HG02571 (cell line): Measurements from ENCODE around the gene ACAP2.
"Not testable (repeated sequence)": the region's sequence is repeated elsewhere in the genome, so short reads cannot be mapped to it uniquely, and the experiment has no call there.

Source experiments
- ATAC-seq: cut with Tn5 transposase; IDR thresholded peaks from one replicate; pipeline ENCODE4 v1.9.1; 2021; ENCODE audit warnings: mild to moderate bottlenecking, moderate library complexity; ENCODE audit not compliant: unreplicated experiment

Gene ACAP2

GRCh38 chr3:195297446-195297845 is 145.4 kb downstream of the ACAP2 start:
- ATAC-seq: no peak

DNA sequence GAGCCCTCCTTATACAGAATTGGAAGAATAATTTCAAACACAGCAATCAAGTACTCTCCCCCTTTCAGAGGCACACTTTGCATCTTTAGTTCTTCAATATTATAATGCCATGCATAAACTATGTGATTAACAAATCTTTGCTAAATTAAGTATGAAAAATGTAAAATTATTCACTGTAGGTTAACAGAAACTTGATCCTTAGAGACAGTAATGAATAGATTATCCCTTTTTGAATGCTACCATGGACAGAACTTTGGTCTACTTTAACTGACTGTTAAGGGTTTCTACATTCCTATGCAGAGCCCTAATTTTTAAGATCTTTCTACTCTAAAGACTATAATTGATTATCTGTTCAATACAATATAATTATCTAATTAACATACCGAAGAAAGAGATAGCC is 146.2 kb downstream of the ACAP2 start:
- ATAC-seq: no peak

- no peak for ATAC-seq
These were observed 151.7 kb downstream of the ACAP2 start for GRCh38 chr3:195291121-195291520.

DNA sequence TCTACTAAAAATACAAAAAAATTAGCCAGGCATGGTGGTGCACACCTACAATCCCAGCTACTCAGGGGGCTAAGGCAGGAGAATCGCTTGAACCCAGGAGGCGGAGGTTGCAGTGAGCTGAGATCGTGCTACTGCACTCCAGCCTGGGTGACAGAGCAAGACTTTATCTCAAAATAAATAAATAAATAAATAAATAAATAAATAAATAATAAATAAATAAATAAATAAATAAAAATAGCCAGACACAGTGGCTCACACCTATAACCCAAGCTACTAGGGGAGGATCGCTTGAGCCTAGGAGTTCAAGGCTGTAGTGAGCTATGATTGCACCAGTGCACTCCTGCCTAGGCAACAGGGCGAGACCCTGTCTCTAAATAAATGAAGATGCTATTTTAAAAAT is 152.2 kb downstream of the ACAP2 start:
- ATAC-seq: not testable (repeated sequence)

GRCh38 chr3:195286115-195286872 is 156.5 kb downstream of the ACAP2 start:
- ATAC-seq: no peak

DNA sequence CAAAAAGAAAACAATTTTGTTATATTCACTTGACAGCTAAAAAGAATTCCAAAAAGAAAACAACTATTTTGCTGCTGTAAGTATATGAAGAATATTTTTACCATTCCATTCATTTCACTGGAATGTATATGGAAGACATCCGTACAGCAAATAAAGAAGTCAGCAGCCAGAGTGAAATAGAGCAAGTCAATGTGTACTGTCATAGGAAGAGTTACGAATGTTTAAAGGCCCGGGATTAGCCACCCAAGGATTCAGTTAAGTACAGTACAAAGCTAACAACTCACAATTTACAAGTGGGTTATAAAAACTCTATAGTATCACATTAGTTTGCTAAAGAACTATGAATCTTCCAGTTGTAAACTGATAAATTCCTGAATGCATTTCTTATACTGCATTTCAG is 157.4 kb downstream of the ACAP2 start:
- no peak for ATAC-seq

DNA sequence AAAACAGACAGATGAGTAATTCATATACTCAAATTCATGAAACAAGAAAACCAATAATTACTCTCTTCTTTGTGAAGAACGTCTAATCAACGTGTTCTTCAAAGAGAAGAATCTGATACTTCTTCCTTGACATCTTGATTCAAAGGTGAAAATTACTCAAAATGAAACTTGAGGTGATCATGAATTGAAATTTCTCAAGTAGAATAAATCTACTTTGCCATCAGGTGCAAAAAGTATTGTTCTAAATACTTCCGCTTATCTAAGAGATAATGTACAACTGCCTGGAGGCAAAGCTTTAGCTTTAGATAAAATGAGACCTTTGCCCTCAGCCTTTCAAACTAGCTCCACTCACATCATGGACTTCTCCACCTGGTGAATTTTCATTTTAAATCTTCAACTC is 158.0 kb downstream of the ACAP2 start:
- ATAC-seq: no peak

DNA sequence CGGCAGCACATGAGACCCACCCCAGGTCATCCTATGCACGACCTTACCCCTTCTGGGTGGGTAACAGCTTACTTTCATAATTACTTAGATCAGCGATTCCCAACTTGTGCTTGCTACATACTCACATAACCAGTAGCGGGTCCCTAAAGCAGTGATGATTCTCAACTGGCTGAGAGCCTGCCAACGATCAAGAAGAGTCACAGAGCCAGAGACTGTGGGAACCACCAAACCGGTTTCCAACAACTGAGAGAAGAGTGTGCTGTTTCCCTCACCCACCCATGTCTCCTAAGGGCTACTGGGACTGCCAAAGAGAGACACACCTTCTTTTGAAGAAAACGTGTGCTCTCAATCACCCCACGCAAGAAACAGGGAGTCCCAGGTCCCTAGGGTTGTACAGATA is 159.9 kb downstream of the ACAP2 start:
- no peak for ATAC-seq

- ATAC-seq: no peak
These were observed 168.4 kb downstream of the ACAP2 start for GRCh38 chr3:195274259-195274966.

DNA sequence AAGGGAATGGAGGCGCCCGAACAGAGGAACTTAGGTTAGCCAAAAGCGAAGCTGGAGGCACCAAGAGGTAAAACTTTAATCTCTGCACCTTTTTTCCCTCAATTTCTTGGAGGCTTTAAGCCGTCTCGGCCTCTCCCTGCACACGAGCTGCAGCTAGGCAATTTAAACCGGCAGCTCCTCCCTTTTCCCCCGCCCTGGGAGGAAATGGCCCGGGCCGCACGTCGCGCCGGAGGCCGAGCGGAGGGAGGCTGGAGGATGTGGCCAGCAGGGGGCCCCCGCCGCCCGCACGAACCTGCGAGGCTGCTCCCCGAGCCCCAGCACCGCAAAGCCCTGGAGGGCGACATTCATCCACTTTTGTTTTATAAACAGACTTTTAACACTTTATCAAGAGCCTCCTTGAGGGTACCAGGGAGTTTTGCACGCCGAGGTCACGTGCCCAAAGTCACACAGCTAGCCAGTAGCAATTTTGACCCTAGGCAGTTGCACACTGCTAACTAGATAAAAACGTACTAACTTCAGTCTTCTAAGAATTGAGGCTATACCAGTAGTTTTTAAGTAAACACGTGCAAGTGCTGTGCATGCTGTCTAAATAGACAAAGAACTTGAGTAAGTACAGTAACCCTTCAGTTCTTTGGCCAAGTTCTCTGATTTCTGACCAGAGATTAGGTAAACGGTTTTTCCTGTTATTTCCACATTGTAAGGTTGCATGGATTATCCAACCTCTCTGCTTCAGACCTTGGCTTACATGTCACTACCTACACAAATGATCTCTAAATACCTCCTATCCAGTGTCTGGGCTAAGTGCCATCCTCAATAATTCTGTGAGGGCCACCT is 171.2 kb downstream of the ACAP2 start:
- ATAC-seq: peak; percentile 67

GRCh38 chr3:195270817-195271409 is 171.9 kb downstream of the ACAP2 start, which contains the start of gene XXYLT1:
TSS of gene XXYLT1 (minus strand) at chr3:195271159. CDS start at chr3:195271058, 101 bp downstream.
- peak; percentile 87 for ATAC-seq

DNA sequence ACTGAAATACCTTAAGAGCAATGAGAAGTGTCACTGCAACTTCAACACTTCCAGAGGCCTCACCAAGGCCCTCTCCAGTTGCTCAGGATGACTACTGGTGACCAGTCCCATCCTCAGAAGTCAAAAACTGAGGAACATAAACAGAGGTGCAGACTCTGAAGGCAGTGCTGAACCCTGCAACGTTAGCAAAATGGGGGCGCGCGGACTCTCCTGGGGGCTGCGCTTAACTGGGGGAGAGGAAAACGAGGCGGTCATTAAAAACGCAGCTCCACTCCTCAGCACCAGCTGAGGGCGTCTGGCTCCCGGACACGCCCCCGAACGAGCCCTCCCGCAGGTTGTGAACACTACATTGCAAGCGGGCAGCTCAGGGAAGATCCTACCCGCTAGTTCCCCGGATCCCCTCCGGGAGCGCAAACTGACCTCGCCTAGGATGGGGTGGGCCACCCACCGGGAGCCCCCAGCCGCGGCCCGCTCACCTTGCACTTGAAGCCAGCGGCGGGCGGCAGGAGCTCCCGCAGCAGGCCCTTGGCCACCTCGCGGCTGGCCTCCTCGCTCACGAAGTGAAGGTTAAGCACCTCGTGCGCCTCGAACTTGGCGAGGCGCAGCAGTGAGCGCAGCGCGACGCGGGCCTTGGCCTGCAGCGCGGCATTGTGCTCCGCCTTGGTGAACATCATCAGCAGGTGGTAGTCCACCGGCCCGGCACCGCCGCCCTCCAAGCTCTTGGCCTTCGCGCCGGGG is 172.6 kb downstream of the ACAP2 start:
- no peak for ATAC-seq

DNA sequence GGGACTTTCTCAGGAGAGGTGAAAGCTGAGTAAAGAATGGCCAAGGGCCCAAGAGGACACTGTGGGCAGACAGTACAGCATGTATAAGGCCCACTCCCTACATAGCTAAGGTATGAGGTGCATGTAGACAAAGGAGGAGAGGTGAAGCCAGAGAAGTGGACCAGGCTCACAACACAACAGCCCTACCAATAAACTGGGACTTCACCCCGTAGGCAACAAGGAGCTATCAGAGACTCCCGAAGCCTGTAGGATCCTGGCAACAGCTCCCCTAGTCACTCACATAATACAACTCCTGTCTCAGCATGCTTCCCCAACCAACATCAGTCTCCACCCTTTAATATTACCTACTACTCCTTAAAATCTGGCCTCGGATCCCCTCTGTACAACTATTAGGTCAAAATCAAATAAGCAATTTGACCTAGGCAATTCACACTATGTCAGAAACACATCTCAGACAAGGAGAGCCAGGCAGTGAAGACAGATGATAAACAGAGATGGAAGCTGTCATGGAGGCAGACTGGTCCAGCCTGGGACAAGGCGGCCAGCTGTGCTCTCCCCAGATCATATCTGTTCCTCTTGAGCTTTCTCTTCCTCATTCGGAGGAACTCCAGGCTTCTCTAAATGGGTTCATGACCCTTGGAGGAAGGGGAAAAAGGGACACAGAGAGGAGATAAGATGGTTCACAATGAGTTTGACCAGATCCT is 173.3 kb downstream of the ACAP2 start:
- ATAC-seq: no peak

DNA sequence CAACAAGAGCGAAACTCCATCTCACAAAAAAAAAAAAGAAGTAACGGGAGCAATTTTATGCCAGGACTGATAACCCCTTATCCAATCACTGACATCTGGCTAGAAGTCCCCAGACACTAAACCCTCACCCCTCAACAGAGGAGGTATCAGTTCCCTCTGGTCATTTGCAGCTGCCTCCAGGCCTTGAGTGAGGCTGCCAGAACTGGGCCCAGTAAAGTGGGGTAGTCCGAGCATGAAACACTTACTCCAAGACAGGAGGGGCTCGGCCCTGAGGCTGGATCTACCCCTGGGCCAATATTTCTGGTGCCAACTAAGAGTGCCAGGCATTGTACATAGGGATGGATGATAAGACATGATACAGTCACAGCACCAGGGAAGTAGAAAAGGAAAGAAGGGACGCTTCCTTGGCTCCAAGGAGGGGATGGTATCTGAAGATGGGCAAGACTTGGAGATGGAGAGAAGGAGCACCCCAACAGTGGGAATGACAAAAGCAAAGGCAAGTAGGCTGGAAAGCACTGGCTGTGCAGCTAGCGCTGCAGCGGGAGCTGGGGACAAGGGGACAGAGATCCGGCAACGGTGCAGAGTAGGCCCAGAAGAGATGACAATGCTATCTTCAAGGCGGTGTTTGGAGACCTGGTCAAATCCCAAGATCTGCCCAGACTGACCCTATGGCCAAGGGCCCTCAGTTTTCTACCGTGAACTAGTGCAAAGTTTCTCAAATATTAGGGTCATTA is 174.1 kb downstream of the ACAP2 start:
- ATAC-seq: no peak

DNA sequence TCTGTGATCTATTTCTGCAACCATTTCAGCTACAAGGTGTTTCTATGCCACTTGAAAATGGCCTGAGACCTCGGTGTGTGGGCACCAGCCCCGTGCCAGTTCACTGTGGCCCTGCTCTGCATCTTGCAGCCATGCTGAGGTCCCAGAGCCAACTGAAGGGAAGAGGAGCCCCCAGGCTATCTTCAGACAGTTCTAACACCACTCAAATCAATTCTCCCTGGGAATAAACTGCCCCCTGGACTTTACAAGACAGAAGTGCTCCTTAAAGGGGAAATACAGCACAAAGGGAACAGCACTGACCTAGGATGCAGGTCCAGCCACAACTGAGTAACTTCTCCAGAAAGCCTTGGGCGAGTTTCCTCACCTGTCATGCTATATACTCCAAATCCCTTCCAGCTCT is 175.7 kb downstream of the ACAP2 start:
- no peak for ATAC-seq

DNA sequence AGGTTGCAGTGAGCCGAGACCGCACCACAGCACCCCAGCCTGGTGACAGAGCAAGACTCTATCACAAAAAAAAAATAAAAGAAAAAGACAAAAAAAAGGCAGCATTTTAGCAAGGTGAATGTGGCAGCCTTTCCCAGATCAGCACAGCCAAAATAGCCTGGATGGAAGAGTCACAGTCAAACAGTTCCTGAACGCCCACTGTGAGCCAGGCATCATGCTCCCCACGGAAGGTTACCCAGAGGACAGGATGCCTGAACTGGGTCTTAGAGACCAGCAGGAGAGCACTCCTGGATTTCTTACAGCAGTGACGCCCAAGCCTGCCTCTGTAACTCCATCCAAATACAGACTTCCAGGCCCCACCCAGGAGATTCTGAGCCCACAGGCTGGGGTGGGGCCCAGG is 176.4 kb downstream of the ACAP2 start:
- no peak for ATAC-seq

- ATAC-seq: no peak
These were observed 177.3 kb downstream of the ACAP2 start for GRCh38 chr3:195265363-195265976.

DNA sequence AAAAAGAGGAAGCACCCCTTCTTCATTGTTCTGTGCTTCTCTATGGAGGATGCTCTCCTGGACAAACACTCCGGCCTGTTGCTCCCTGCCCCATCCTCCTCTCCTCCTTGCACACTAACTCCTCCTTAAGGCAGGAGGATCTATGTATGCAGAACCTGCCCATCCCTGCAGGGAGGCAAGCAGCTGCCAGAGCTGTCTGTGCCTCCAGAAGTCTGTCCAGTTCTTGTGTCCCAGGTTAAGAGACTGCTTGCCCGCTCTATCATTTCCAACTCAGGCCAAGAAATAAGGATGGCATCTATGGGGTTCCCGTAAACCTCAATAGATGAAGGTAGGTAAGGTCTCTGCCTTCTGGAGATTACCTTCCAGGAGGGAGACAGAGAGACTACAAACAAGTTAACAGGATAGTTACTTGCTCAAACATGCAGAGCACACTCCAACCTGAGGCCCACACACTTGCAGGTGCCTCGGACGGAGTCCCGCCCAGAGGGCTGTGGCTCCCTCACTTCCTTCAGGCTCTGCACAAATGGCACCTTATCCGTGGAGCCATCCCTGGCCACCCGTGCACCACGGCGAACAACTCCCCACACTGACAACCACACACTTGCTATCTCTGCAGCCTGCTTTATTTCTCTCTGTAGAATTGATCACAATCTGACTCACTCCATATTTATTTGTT is 178.8 kb downstream of the ACAP2 start:
- ATAC-seq: no peak
